HUDEP-2 (cell line): ENCODE measurements around the gene TSPAN4.

Experiments
- DNase-seq, 76 experiments: peaks; one replicate each; lab custom pipeline; 2025; ENCODE audit not compliant: unreplicated experiment in 76 of 76; lab: John Stamatoyannopoulos, UW

Gene TSPAN4

DNA sequence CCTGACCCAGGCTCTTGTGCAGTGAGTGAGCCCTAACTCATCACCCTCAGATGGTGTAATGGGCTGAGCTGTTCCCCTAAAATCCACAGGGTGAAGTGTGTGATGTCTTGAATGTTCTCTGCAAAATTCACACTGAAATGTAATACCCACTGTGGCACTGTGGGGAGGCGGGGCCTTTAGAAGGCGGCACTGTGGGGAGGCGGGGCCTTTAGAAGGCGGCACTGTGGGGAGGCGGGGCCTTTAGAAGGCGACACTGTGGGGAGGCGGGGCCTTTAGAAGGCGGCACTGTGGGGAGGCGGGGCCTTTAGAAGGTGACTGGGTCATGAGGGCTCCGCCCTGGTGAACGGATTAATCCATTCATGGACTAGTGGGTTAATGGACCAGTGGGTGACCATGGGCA lies 34.9 kb downstream of the TSPAN4 start:
- peak in 70 of 76 experiments; percentile 16 to 91 (median 70) for DNase-seq

GRCh38 chr11:880447-880846 lies 37.8 kb downstream of the TSPAN4 start:
- no peak for DNase-seq

DNA sequence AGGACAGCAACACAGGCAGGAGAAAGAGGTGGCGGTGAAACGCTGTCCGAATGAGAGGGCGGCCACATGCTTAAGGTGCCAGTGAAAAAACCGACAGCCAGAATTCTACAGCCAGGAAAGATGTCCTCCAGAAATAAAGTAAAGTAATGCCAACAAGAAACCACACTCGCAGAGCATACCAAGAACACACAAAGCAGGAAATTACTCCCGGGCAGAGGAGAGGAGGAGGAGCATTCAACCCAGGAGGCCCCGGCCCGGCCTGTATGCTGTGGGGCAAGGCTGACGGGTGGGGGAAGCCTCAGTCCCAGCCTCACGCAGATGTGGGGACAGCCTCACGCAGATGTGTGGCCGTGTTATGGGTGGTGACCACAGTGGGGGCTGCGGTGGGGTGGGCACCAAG lies 39.9 kb downstream of the TSPAN4 start:
- no peak for DNase-seq

DNA sequence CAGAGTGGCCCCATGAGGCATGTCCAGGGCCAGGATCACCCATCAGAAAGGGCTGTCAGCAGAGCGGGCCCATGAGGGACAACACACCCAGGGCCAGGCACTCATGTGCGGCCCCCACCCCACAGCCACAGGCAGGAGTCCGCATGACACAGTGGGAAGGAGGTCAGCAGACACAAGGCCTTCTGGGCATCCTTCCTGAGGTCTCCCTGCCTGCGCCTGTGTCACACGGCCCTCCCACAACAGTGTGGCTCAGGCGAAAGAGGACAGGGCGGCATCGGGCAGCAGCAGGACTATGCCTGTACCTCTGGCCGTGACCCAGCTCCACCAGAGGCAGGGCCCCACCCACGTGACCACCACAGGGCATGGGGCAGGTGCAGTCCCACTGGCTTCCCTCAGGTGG lies 40.9 kb downstream of the TSPAN4 start:
- DNase-seq = no peak

DNA sequence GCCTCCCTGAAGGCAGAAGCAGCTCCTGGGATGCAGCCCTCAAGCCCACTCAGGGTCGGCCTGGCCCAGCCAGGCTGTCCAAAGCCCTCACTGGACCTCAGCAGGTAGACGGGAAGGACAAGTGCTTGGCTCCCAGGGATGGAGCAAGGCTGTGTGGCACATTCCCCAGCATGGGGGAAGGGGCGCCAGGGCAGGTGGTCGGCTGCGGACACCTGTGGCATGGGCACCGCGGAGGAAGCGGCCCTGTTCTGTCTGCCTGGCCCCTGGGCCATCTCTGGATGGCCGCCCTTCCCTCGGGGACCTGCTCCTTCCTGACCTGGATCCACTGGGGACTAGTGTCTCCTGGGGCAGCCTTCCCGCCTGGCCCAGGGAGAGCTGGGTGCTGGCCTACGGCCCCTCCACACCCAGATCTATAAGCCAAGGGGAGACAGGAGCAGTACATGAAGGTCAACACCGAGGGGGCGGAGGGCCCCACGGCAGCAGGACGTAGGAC lies 42.0 kb downstream of the TSPAN4 start:
- DNase-seq = no peak

DNA sequence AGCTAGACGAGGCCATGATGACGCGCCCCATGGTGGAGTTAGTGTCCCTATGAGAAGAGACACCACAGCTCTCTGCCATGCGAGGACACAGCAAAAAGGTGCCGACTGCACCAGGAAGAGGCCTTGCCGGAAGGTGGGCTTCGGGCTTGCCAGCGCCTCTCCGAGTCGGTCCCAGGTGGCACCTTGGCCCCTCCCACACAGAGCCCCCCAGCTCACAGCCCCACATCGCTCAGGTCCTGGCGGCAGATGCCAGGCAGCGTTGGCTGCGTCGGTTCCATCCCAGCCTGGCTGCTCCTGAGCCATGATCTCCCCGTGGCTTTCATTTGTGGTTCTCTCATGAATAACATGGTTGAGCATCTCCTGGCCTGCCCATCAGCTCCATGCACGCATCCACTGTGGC lies 43.9 kb downstream of the TSPAN4 start:
- no peak for DNase-seq

DNA sequence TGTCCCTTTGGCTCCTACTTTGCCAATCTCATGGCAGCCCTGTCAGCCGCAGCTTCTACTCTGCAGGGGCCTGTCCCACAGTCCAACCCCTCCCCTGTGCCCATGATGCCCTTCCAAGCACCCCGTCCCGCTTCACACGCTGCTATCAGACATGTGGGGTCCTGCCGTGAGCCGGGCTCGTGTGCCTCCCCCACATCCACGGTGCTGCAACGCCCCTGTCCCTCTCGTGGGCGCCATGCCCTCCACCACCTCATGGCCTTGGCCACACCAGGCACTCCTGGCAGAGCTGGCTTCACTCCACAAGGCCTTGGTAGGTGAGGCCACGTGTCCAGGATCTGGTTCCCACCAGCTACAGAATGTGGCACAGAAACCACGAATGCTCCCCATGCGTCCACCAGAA lies 44.9 kb downstream of the TSPAN4 start:
- DNase-seq = no peak

GRCh38 chr11:888310-889212 lies 45.9 kb downstream of the TSPAN4 start:
- DNase-seq = no peak

DNA sequence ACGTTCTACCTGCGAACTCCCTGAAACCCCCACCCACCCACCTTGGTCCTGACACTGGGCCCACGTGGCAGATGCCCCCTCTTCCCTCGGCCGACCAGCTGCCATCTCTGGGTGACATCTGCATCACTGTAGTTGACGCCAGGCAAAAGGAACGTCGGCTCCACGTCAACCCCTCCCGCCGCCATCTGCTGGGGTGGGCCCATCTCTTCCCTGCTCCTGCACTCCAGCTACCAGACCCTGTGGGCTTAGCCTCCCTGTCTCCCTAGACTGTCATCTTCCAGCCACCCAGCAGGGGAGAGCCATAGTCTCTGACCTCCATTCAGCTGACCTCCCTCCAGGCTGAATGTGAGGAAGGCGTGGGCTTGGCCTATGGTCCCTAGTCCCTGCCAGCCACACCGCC lies 46.6 kb downstream of the TSPAN4 start:
- DNase-seq = no peak

DNA sequence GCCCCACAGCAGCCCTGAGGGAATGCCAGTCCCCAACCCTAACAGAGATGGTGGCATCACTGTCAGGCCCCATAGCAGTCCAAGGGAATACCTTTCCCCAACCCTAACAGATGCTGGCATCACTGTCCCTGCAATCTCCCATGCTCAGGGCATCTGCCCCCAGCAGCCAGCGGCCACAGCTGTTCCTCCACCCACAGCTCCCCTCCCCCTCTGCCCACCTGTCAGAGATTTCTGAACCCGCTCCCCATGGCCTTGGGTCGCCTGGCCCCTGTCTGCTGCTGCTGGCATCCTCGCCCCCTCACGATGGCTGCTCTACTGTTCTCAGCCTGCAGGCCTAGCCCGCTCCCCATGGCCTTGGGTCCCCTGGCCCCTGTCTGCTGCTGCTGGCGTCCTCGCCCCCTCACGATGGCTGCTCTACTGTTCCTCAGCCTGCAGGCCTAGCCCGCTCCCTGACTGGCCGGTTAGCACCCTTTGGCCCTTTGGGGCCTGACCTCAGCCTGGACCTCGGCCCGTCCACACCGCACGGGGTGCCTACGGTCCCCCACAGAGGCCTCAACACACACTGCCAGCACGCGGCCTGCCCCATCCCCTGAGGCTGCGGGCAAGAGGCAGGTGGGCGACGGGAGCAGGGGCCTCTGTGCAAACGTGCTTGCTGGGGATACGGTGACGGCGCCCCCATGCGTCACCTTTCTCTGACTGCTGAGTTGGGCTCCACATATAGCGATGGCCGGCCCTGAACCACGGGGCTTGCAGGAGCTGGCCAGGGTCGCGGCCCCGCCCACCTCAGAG lies 47.2 kb downstream of the TSPAN4 start:
- no peak for DNase-seq

DNA sequence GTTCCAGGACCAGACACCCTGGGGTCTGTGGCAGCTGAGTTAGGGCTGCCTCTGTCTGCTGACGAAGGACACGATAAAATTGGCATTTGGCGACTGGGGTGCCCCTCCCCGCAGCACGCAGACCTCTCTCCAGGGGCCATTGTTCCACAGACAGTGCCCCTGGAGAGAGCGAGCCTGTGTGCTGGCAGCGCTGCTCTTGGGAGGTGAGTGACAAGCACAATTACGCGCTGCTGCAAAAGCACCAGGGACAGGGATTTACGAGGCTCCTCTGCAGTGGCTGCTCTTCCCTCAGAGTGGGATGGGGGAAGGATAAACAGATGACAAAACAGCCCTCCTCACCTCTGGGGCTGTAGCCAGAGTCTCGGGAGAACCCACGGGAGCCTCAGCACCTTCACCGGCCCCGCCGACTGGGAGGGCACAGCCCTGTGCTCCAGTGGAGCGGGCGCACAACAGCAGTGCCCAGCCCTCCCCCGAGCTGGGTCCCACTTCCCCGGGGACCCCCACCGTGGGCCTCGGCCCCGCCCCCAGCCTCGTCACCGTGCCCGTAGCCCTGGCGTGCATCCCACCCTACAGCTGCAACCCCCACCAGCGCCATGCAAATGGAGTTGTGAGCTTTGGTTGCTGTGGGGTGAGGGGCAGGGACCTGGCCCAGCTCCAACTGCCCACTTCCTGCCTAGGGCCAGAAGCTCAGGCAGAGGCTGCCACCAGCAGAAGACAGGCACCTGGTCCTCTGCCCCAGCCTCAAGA lies 48.3 kb downstream of the TSPAN4 start:
- DNase-seq = no peak

- no peak for DNase-seq
Observed at GRCh38 chr11:893008-893654, 50.5 kb downstream of the TSPAN4 start.

- DNase-seq = peak in 1 of 76 experiments; percentile 22
Observed at GRCh38 chr11:894575-895201, 52.0 kb downstream of the TSPAN4 start.

DNA sequence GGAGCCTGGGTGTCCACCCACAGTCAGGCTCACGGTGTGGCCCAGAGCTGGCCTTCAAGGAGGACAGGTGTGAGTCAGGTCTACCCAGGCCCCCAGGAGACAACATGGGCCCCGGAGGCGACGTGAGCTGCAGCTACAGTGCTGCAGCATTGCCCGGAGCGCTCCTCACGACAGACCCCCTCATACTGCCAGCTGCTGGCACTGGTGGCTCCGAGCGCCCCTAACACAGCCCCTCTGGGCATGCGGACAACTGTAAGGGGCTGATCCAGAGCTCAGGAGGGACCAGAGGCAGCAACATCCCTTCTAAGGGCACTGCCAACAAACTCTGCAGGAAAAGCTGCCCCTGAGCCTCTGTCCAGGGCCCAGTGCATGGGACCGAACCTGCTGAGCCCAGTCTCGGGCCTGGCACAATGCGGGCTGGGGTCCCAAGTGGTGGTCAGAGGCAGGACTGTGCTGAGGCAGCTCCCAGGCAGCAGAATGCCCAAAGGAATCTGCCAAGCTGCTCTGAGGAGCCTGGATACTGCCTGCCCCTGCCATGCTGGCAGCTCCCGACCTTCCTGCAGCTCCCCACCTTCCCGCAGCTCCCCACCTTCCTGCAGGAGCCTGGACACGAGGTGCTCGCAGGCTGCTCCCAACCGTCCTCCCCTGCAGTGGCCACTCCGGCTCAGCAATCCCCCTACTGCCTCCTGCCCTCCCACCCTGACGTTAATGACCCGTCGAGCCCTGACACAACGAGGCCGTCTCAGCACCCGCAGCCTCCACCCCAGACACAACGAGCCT lies 52.9 kb downstream of the TSPAN4 start:
- no peak for DNase-seq

DNA sequence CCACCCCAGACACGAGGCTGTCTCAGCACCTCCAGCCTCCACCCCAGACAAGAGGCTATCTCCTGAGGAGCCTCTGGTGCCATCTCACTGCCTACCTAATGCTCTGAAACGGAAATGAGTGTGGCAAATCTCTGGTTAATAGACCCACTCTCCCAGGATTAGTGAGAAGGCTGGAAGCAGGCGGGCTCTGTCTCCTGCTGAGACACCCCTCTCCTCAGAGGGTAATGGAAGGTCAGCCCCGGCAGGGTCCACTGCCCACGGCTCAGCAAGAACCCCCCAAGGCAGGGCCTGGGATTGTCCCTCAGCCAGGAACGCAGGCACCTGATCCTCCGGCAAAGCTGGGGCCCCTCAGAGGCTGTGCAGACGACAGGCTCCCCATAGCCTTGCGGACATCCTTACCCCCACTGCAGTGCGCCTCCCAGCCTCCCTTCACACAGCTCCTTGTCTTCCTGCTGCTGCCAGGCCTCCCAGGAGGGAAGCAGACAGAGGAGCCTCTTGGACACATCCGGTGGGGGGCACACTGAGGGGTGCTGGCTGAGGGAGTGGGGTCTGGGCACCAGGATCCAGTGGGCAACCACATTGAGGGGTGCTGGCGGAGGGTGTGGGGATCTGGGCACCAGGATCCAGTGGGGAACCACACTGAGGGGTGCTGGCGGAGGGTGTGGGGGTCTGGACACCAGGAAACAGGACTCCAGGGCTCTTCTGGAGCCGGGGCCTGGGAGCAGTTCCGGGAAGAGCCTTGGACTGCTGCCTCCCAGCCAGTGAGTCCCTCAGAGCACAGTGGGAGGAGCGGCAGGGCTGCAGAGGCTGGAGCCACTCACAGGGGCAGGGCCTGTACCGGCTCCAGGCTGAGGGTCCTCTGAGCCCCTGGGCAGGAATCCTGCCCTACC lies 54.8 kb downstream of the TSPAN4 start:
- no peak for DNase-seq

GRCh38 chr11:898143-898511 lies 55.5 kb downstream of the TSPAN4 start:
- DNase-seq = peak in 7 of 76 experiments; percentile 9 to 32 (median 24)

- no peak for DNase-seq
Observed at GRCh38 chr11:898540-899190, 56.0 kb downstream of the TSPAN4 start.

- DNase-seq = no peak
Observed at GRCh38 chr11:899724-900123, 57.1 kb downstream of the TSPAN4 start.
